ENCODE results near the gene PTH1R. TPM values are rescaled to one million over a fixed set of nuclear protein-coding genes. Genes with fewer than 3 reads are reported as not detected.
A peak's percentile ranks its signal among the peaks of the same experiment; 100 is the strongest.

Gene PTH1R
- polyA plus RNA-seq, 1 donor (not counting 4 experiments of a cell fraction or from before 2014, with no cell fraction given), result not detected

- Histone ChIP-seq H4K20me1 (ENCODE audit: control insufficient read depth, extremely low read depth, insufficient read depth, low read length) (no peaks in the 10 kb centered on the region), H3K27ac (ENCODE audit: control insufficient read depth, insufficient read depth, low read length) (no peak overlapping the region), H3K36me3 (ENCODE audit: control insufficient read depth in 2 of 2, extremely low read depth in 1 of 2, insufficient read depth in 2 of 2, low read length in 2 of 2) (peaks cover 60 to 61% of the 10 kb centered on the region in 2 experiments), H3K9me1 (ENCODE audit: control insufficient read depth, extremely low read depth, insufficient read depth, low read length) (no peaks in the 10 kb centered on the region), H3K4me1 (ENCODE audit: control insufficient read depth, extremely low read depth, insufficient read depth, low read length) (no peaks in the 10 kb centered on the region), H3K4me3 (ENCODE audit: control insufficient read depth in 2 of 3, extremely low read depth in 1 of 3, insufficient read depth in 2 of 3, low read depth in 1 of 3, low read length in 3 of 3) (no peak overlapping the region), H3K9me3 (ENCODE audit: control insufficient read depth, low read depth, low read length) (no peaks in the 10 kb centered on the region), H3K9ac (ENCODE audit: control insufficient read depth, extremely low read depth, insufficient read depth, low read length) (no peak overlapping the region), H2AFZ (ENCODE audit: control insufficient read depth, low read length) (no peak overlapping the region), H3K27me3 (ENCODE audit: control insufficient read depth, extremely low read depth, insufficient read depth, low read length) (no peaks in the 10 kb centered on the region), H3K4me2 (ENCODE audit: control insufficient read depth, extremely low read depth, insufficient read depth, low read depth, low read length) (no peak overlapping the region), H3K79me2 (ENCODE audit: control insufficient read depth, insufficient read depth, low read length) (peaks cover 12% of the 10 kb centered on the region)
- TF ChIP-seq, protein P1, sequence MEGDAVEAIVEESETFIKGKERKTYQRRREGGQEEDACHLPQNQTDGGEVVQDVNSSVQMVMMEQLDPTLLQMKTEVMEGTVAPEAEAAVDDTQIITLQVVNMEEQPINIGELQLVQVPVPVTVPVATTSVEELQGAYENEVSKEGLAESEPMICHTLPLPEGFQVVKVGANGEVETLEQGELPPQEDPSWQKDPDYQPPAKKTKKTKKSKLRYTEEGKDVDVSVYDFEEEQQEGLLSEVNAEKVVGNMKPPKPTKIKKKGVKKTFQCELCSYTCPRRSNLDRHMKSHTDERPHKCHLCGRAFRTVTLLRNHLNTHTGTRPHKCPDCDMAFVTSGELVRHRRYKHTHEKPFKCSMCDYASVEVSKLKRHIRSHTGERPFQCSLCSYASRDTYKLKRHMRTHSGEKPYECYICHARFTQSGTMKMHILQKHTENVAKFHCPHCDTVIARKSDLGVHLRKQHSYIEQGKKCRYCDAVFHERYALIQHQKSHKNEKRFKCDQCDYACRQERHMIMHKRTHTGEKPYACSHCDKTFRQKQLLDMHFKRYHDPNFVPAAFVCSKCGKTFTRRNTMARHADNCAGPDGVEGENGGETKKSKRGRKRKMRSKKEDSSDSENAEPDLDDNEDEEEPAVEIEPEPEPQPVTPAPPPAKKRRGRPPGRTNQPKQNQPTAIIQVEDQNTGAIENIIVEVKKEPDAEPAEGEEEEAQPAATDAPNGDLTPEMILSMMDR (optimal IDR thresholded peaks at IDR 0.05 in 1 of 3, IDR thresholded peaks at IDR 0.05 in 1 of 3, conservative IDR thresholded peaks at IDR 0.05 in 1 of 3; ENCODE audit: extremely low read depth in 1 of 3, insufficient read depth in 2 of 3, low read length in 3 of 3), result peak; percentile 75 to 85 (median 80)
- TF ChIP-seq EZH2 (IDR thresholded peaks at IDR 0.05; ENCODE audit: low read length), result no peak
- FAIRE-seq (no peak), DNase-seq (ENCODE audit: low read depth, low spot score) (no peak)
- dilution Hi-C loops (cut with MboI; ENCODE audit: extremely low pct_ligation_motif_present, low sequenced_read_pairs), result no loop called here
These were observed 46.2 kb downstream of the PTH1R start for GRCh38 chr3:46923559-46924350.

GRCh38 chr3:46924921-46925584, 47.5 kb downstream of the PTH1R start:
- Histone ChIP-seq H3K27me3 (ENCODE audit: control insufficient read depth, extremely low read depth, insufficient read depth, low read length) (no peaks in the 10 kb centered on the region), H3K9me3 (ENCODE audit: control insufficient read depth, low read depth, low read length) (no peaks in the 10 kb centered on the region), H3K4me3 (ENCODE audit: control insufficient read depth in 2 of 3, extremely low read depth in 1 of 3, insufficient read depth in 2 of 3, low read depth in 1 of 3, low read length in 3 of 3) (no peak overlapping the region), H3K4me2 (ENCODE audit: control insufficient read depth, extremely low read depth, insufficient read depth, low read depth, low read length) (no peak overlapping the region), H2AFZ (ENCODE audit: control insufficient read depth, low read length) (no peak overlapping the region), H3K79me2 (ENCODE audit: control insufficient read depth, insufficient read depth, low read length) (peaks cover 17% of the 10 kb centered on the region), H3K9me1 (ENCODE audit: control insufficient read depth, extremely low read depth, insufficient read depth, low read length) (no peaks in the 10 kb centered on the region), H3K36me3 (ENCODE audit: control insufficient read depth in 2 of 2, extremely low read depth in 1 of 2, insufficient read depth in 2 of 2, low read length in 2 of 2) (peaks cover 56% of the 10 kb centered on the region in 2 experiments), H3K9ac (ENCODE audit: control insufficient read depth, extremely low read depth, insufficient read depth, low read length) (no peak overlapping the region), H3K4me1 (ENCODE audit: control insufficient read depth, extremely low read depth, insufficient read depth, low read length) (no peaks in the 10 kb centered on the region), H3K27ac (ENCODE audit: control insufficient read depth, insufficient read depth, low read length) (no peak overlapping the region), H4K20me1 (ENCODE audit: control insufficient read depth, extremely low read depth, insufficient read depth, low read length) (no peaks in the 10 kb centered on the region)
- TF ChIP-seq EZH2 (IDR thresholded peaks at IDR 0.05; ENCODE audit: low read length), result no peak
- TF ChIP-seq, protein P1 (optimal IDR thresholded peaks at IDR 0.05 in 1 of 3, IDR thresholded peaks at IDR 0.05 in 1 of 3, conservative IDR thresholded peaks at IDR 0.05 in 1 of 3; ENCODE audit: extremely low read depth in 1 of 3, insufficient read depth in 2 of 3, low read length in 3 of 3), result no peak
- no peak for FAIRE-seq
- dilution Hi-C loops (cut with MboI; ENCODE audit: extremely low pct_ligation_motif_present, low sequenced_read_pairs), result no loop called here
- no peak for DNase-seq (ENCODE audit: low read depth, low spot score)
